Upper lobe of left lung (tissue), 6 donors: ENCODE measurements around the gene HAUS8. TPM values are rescaled to one million over a fixed set of nuclear protein-coding genes. Genes with fewer than 3 reads are reported as not detected.

Experiments used
- ATAC-seq, 2 donors: fragments of 200-7000 bp; cut with Tn5 transposase; one replicate each; pipeline ENCODE4 v1.9.1; 2022; ENCODE audit warnings: mild to moderate bottlenecking in 2 of 2, moderate library complexity in 2 of 2; ENCODE audit not compliant: low FRiP score in 2 of 2
- DNase-seq, 2 donors: peaks; one replicate each; pipeline ENCODE4 v3.0.0-alpha.2; 2019 to 2020
- H3K27ac ChIP-seq, 4 donors: fragments of 200-600 bp; sonication (generic); one replicate each; pipeline ENCODE4 v1.5.1; 2016 to 2019
- H3K27me3 ChIP-seq, 4 donors: fragments of 200-600 bp; sonication (generic); one replicate each; pipeline ENCODE4 v1.5.1; 2017 to 2019
- H3K36me3 ChIP-seq, 4 donors: fragments of 200-600 bp; sonication (generic); one replicate each; pipeline ENCODE4 v1.5.1; 2016 to 2019
- H3K4me1 ChIP-seq, 4 donors: fragments of 200-600 bp; sonication (generic); one replicate each; pipeline ENCODE4 v1.5.1; 2018 to 2019
- H3K4me3 ChIP-seq, 4 donors: fragments of 200-600 bp; sonication (generic); one replicate each; pipeline ENCODE4 v1.5.1; 2017 to 2019; ENCODE audit warnings: mild to moderate bottlenecking in 2 of 4, moderate library complexity in 1 of 4
- H3K9me3 ChIP-seq, 4 donors: fragments of 200-600 bp; sonication (generic); one replicate each; pipeline ENCODE4 v1.5.1; 2018 to 2019
- EP300 ChIP-seq, 4 donors: sonication (generic); formaldehyde crosslinking; IDR thresholded peaks; one replicate each; pipeline ENCODE4 v1.5.1; 2017; ENCODE audit warnings: antibody characterized with exemption in 4 of 4, control low read depth in 2 of 4
- POLR2A ChIP-seq, 4 donors: fragments of 450-650 bp; IDR thresholded peaks; one replicate each; pipeline ENCODE4 v1.5.1; 2016 to 2017; ENCODE audit warnings: antibody characterized with exemption in 4 of 4, mild to moderate bottlenecking in 2 of 4
- POLR2AphosphoS5 ChIP-seq, 2 donors: sonication (generic); formaldehyde crosslinking; IDR thresholded peaks; one replicate each; pipeline ENCODE4 v1.5.1; 2017; ENCODE audit warnings: antibody characterized with exemption in 2 of 2
- WGBS, 2 donors: methylation state at CpG; one replicate each; pipeline ENCODE4 v1.1.5; 2017 to 2018; 5-methylcytosine and 5-hydroxymethylcytosine counted together
- total RNA-seq, 6 donors: library from RNA; depleted of rRNA in 4 of 6; stranded (reverse); fragments of >200 nt in 4 of 6; gene quantifications; one replicate each; pipeline versions ENCODE4 v1.1.0 to v1.2.1, GENCODE V29; 2016 to 2021
- TF ChIP-seq, protein P1 (sequence below), 6 experiments: fragments of 450-650 bp in 4 of 6; fragments of 200-600 bp in 2 of 6; sonication (generic) in 2 of 6; IDR thresholded peaks; one replicate each; pipeline ENCODE4 v1.5.1; 2016 to 2019; ENCODE audit warnings: antibody characterized with exemption in 6 of 6
- donor health status: DM: no; HTN: no; CAD: no; lungs with moderate emphysema.
- donor health status: DM: no; HTN: yes; CAD: no; lungs with severe emphysema.

HAUS8 gene
- total RNA-seq, 6 donors from 2014 or later = 4.9 to 21.0 (median 8.7) TPM

DNA sequence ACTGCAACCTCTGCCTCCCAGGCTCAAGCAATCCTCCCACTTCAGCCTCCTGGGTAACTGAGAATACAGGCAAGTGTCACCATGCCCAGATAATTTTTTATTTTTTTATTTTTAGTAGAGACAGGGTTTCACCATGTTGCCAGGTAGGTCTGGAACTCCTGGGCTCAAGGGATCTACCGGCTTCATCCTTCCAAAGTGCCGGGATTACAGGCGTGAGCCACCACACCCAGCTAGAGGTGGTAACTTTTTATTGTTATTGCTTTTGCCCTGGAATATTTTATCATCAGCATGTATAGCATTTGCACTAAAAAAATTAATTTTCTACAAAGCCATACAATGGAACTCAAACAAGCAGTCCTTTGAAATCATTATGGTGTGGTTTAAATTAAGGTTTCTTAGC lies 14.0 kb downstream of the HAUS8 start:
- no peaks in the 10 kb centered on the region for H3K4me1 ChIP-seq
- H3K9me3 ChIP-seq = peaks cover 0 to 3% (median 0%) of the 10 kb centered on the region in 4 donors
- H3K4me3 ChIP-seq = no peak overlapping the region
- H3K27me3 ChIP-seq = no peaks in the 10 kb centered on the region
- peaks cover 3 to 38% (median 18%) of the 10 kb centered on the region in 4 donors for H3K36me3 ChIP-seq
- H3K27ac ChIP-seq = no peak overlapping the region
- ATAC-seq (no peak), DNase-seq (no peak)
- TF ChIP-seq, protein P1, sequence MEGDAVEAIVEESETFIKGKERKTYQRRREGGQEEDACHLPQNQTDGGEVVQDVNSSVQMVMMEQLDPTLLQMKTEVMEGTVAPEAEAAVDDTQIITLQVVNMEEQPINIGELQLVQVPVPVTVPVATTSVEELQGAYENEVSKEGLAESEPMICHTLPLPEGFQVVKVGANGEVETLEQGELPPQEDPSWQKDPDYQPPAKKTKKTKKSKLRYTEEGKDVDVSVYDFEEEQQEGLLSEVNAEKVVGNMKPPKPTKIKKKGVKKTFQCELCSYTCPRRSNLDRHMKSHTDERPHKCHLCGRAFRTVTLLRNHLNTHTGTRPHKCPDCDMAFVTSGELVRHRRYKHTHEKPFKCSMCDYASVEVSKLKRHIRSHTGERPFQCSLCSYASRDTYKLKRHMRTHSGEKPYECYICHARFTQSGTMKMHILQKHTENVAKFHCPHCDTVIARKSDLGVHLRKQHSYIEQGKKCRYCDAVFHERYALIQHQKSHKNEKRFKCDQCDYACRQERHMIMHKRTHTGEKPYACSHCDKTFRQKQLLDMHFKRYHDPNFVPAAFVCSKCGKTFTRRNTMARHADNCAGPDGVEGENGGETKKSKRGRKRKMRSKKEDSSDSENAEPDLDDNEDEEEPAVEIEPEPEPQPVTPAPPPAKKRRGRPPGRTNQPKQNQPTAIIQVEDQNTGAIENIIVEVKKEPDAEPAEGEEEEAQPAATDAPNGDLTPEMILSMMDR (IDR thresholded peaks at IDR 0.05) = no peak
- 98 to 100% methylated on average over 3 of the region's 3 CpGs for WGBS, 2 donors

DNA sequence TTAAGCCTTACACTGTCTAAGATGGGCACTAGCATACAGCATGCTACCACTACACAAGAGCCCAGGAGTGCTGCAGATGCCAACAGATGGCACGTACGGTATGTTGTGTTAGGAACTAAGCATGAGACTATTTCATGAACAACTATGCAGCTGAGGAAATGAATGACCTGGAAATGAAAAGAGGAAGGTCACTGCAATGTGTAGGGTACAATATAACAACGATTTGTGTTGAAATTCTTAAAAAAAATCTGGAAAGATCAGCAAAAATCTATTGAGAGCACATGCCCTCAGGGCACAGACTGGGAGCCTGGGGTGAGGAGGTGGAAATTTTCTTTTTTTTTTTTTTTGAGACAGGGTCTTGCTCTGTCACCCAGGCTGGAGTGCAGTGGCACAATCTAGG lies 14.4 kb downstream of the HAUS8 start:
- H3K4me1 ChIP-seq = no peaks in the 10 kb centered on the region
- H3K9me3 ChIP-seq = peaks cover 0 to 3% (median 0%) of the 10 kb centered on the region in 4 donors
- H3K36me3 ChIP-seq = peaks cover 3 to 38% (median 21%) of the 10 kb centered on the region in 4 donors
- ATAC-seq (peak in 1 of 2 donors; percentile 35), DNase-seq (no peak)
- TF ChIP-seq, protein P1 (IDR thresholded peaks at IDR 0.05) = no peak
- no peaks in the 10 kb centered on the region for H3K27me3 ChIP-seq
- no peak overlapping the region for H3K27ac ChIP-seq
- WGBS, 2 donors = 81 to 92% methylated on average over 3 of the region's 3 CpGs
- H3K4me3 ChIP-seq = no peak overlapping the region

DNA sequence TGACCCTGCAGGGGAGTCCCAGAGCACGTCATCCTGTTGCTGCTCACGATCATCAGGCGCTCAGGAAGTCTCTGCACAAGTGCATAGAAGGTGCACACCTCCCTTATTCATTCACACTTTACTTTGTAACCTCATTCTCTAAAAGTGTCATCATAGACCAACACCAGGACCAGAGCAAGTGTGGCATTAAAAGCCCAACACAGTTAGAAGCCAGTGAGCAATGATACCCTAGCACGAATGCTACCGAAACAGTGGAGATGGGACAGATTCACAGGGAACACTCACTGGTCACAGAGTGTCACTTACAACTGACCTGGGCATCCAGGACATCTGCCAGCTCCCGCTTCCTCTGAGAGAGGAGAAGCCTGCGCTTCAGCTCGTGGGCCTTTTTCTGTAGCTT lies 17.0 kb downstream of the HAUS8 start:
- no peaks in the 10 kb centered on the region for H3K4me1 ChIP-seq
- no peak overlapping the region for H3K27ac ChIP-seq
- ATAC-seq (no peak), DNase-seq (no peak)
- H3K4me3 ChIP-seq = no peak overlapping the region
- peaks cover 3 to 49% (median 30%) of the 10 kb centered on the region in 4 donors for H3K36me3 ChIP-seq
- TF ChIP-seq, protein P1 (IDR thresholded peaks at IDR 0.05) = no peak
- TF ChIP-seq POLR2AphosphoS5 (IDR thresholded peaks at IDR 0.05) (no peak), EP300 (IDR thresholded peaks at IDR 0.05) (no peak), POLR2A (IDR thresholded peaks at IDR 0.05) (no peak)
- H3K27me3 ChIP-seq = no peaks in the 10 kb centered on the region
- 96 to 97% methylated on average over 8 of the region's 8 CpGs for WGBS, 2 donors
- H3K9me3 ChIP-seq = peaks cover 0 to 3% (median 0%) of the 10 kb centered on the region in 4 donors

DNA sequence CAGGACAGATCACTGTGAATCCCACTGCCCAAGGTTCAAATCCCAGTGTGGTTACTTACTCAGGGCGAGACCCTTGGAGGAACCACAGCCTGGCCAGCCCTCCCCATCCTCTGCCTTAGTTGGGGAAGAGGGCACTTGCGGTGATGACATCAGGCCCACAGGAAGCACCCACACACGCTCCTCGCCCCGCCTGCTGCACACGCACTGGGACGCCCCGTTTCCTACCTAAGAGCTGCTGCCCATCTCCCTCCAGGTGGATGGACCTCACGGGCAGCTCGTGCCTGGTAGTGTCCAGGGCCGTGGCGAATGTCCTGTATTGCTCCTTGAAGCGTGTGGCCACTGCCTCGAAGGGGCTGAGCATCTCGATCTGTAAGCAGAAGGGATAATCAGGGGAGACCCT lies 19.6 kb downstream of the HAUS8 start:
- Histone ChIP-seq H3K4me3 (no peak overlapping the region), H3K27ac (no peak overlapping the region), H3K36me3 (peaks cover 3 to 46% (median 36%) of the 10 kb centered on the region in 4 donors), H3K4me1 (no peaks in the 10 kb centered on the region), H3K9me3 (peaks cover 0 to 3% (median 0%) of the 10 kb centered on the region in 4 donors), H3K27me3 (no peaks in the 10 kb centered on the region)
- DNase-seq (peak in 1 of 2 donors; percentile 59), ATAC-seq (no peak)
- WGBS, 2 donors = 81 to 87% methylated on average over 3 to 15 of the region's 15 CpGs
- TF ChIP-seq POLR2AphosphoS5 (IDR thresholded peaks at IDR 0.05) (no peak), EP300 (IDR thresholded peaks at IDR 0.05) (no peak), POLR2A (IDR thresholded peaks at IDR 0.05) (no peak)
- TF ChIP-seq, protein P1 (IDR thresholded peaks at IDR 0.05) = no peak

DNA sequence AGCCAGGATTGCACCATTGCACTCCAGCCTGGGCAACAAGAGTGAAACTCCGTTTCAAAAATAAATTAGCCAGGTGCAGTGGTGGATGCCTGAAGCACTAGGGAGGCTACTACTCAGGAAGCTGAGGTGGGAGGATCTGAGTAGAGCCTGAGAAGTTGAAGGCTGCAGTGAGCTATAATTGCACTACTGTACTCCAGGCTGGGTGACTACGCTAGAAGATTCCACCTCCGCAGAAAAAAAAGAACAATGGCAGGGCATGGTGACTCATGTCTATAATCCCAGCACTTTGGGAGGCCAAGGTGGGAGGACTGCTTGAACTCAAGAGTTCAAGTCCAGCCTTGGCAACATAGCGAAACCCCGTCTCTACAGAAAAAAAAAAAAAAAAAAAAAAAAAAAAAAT lies 20.5 kb downstream of the HAUS8 start:
- H3K27ac ChIP-seq = no peak overlapping the region
- 93 to 95% methylated on average over 3 to 5 of the region's 5 CpGs for WGBS, 2 donors
- H3K9me3 ChIP-seq = peaks cover 0 to 3% (median 0%) of the 10 kb centered on the region in 4 donors
- DNase-seq (no peak), ATAC-seq (no peak)
- no peaks in the 10 kb centered on the region for H3K27me3 ChIP-seq
- no peak overlapping the region for H3K4me3 ChIP-seq
- peaks cover 3 to 53% (median 35%) of the 10 kb centered on the region in 4 donors for H3K36me3 ChIP-seq
- no peak for TF ChIP-seq EP300 (IDR thresholded peaks at IDR 0.05)
- TF ChIP-seq POLR2AphosphoS5 (IDR thresholded peaks at IDR 0.05) = no peak
- TF ChIP-seq, protein P1 (IDR thresholded peaks at IDR 0.05) = no peak
- no peak for TF ChIP-seq POLR2A (IDR thresholded peaks at IDR 0.05)
- no peaks in the 10 kb centered on the region for H3K4me1 ChIP-seq
